Measurements from ENCODE around the gene HOXC9. TPM values are rescaled to one million over a fixed set of nuclear protein-coding genes. Genes with fewer than 3 reads are reported as not detected.

Gene HOXC9
- total RNA-seq, 1 experiment from 2014 or later, result not detected

- Histone ChIP-seq H3K4ac (ENCODE audit: low read depth, low read length) (no peak overlapping the region), H2AFZ (ENCODE audit: low read length) (no peak overlapping the region), H3K79me1 (ENCODE audit: insufficient read depth, low read depth, low read length, poor library complexity, severe bottlenecking) (no peaks in the 10 kb centered on the region), H3K4me1 (ENCODE audit: insufficient read depth, low read length) (no peaks in the 10 kb centered on the region), H3K9ac (ENCODE audit: extremely low read depth, insufficient read length, low read length) (no peak overlapping the region), H4K20me1 (ENCODE audit: control insufficient read depth, insufficient read depth, insufficient read length) (no peaks in the 10 kb centered on the region), H2BK15ac (ENCODE audit: low read depth, low read length) (no peak overlapping the region), H3K23ac (ENCODE audit: insufficient read length, low read depth, low read length) (no peak overlapping the region), H3K18ac (ENCODE audit: insufficient read length, low read depth, low read length) (no peak overlapping the region), H4K5ac (ENCODE audit: insufficient read length, low read depth, low read length) (no peak overlapping the region), H2BK120ac (ENCODE audit: low read depth, low read length, poor library complexity, severe bottlenecking) (no peak overlapping the region), H3K27ac (ENCODE audit: insufficient read length, low read depth, low read length) (no peak overlapping the region), H2BK12ac (ENCODE audit: insufficient read length, low read depth, low read length) (no peak overlapping the region), H2BK5ac (ENCODE audit: insufficient read length, low read length) (no peak overlapping the region), H3T11ph (ENCODE audit: low read length) (no peak overlapping the region), H3K23me2 (ENCODE audit: insufficient read length, low read depth, low read length, poor library complexity, severe bottlenecking) (no peaks in the 10 kb centered on the region), H3K14ac (ENCODE audit: insufficient read depth, low read length) (no peak overlapping the region), H2AK5ac (ENCODE audit: insufficient read length, low read length) (no peak overlapping the region), H4K8ac (replicated peaks; ENCODE audit: insufficient read length, low read depth, low read length) (no peak overlapping the region), H3K27me3 (ENCODE audit: insufficient read depth, low read length) (peaks cover 100% of the 10 kb centered on the region), H2BK20ac (ENCODE audit: low read depth, low read length, poor library complexity, severe bottlenecking) (no peak overlapping the region), H4K91ac (ENCODE audit: insufficient read length, low read depth, low read length) (no peak overlapping the region), H3K79me2 (ENCODE audit: insufficient read depth, low read length) (no peaks in the 10 kb centered on the region), H3K56ac (ENCODE audit: insufficient read length, low read depth, low read length) (no peak overlapping the region), H3K4me2 (ENCODE audit: insufficient read depth, insufficient read length, low read length) (no peak overlapping the region), H3K9me3 (ENCODE audit: control insufficient read depth, low read depth, low read length) (no peaks in the 10 kb centered on the region)
- peaks cover 0 to 6% of the 10 kb centered on the region in 2 experiments; a peak in 2 of 4 replicates for H3K4me1 Mint-ChIP-seq
- DNase-seq, result no peak
- H3K27me3 Mint-ChIP-seq (ENCODE audit: low read depth), result peaks cover 100% of the 10 kb centered on the region
- peaks cover 0 to 4% (median 0%) of the 10 kb centered on the region in 3 experiments; a peak in 2 of 7 replicates for H3K36me3 Mint-ChIP-seq (ENCODE audit: insufficient read depth in 1 of 3, low read depth in 3 of 3)
- peak overlapping the region in 1 of 2 experiments; percentile 5; a peak in 1 of 5 replicates for H3K4me3 Mint-ChIP-seq
- H3K27ac Mint-ChIP-seq, result no peak overlapping the region
- peaks cover 7 to 8% of the 10 kb centered on the region in 2 experiments; a peak in 4 of 5 replicates for H3K9me3 Mint-ChIP-seq
- no CpG with 5 or more reads among the region's 16 CpGs for WGBS (ENCODE audit: extremely low coverage, insufficient read length, low lambda C conversion rate)
- no peak for TF ChIP-seq CTCF (conservative IDR thresholded peaks at IDR 0.05)
These were observed 39.6 kb downstream of the HOXC9 start for GRCh38 chr12:54039417-54040147.
